Caco-2 (cell line): ENCODE measurements around the gene TANGO2. TPM values are rescaled to one million over a fixed set of nuclear protein-coding genes. Genes with fewer than 3 reads are reported as not detected.

ENCODE experiments used
- BruUV-seq: library from RNA; stranded (reverse); fragments of 400-500 nt; replicated peaks from 2 replicates; lab custom pipeline; 2021; lab: Mats Ljungman, UMichigan
- CTCF ChIA-PET: fragments of 300-600 bp; sonication (Branson Sonifier 250); formaldehyde crosslinking; loops from one replicate; lab custom pipeline; 2022; ENCODE audit warnings: antibody characterized with exemption; lab: Charles Lee
- POLR2A ChIA-PET: fragments of 300-600 bp; sonication (Branson Sonifier 250); formaldehyde crosslinking; loops from one replicate; lab custom pipeline; 2022; ENCODE audit warnings: antibody characterized with exemption; lab: Charles Lee
- DNase-seq, 2 experiments: peaks; one replicate each; pipeline versions ENCODE4 v3.0.0 to v3.0.0-alpha.2; 2020 to 2022
- H3K27me3 ChIP-seq: replicated peaks from 2 replicates; pipeline ENCODE4 v1.6.0; 2011; ENCODE audit warnings: low read length; ENCODE audit not compliant: control insufficient read depth, insufficient read depth
- H3K36me3 ChIP-seq: 2 replicates; pipeline ENCODE4 v1.5.1; 2011; ENCODE audit warnings: low read length; ENCODE audit not compliant: control insufficient read depth, insufficient read depth
- H3K4me1 ChIP-seq: fragments of 250-450 bp; sonication (Bioruptor Pico); 2 replicates; pipeline ENCODE4 v1.5.1; 2020; ENCODE audit warnings: mild to moderate bottlenecking
- H3K4me3 ChIP-seq: 2 replicates; pipeline ENCODE4 v1.5.1; 2011; ENCODE audit warnings: low read depth, mild to moderate bottlenecking, control low read depth, low read length
- H3K9me3 ChIP-seq: fragments of 250-450 bp; sonication (Bioruptor Pico); 2 replicates; pipeline ENCODE4 v1.5.1; 2020; ENCODE audit warnings: mild to moderate bottlenecking, moderate library complexity
- H3K27ac Mint-ChIP-seq: one replicate; pipeline ENCODE4 v1.8.0; 2022; ENCODE audit warnings: mixed read lengths; ENCODE audit not compliant: unreplicated experiment
- H3K27me3 Mint-ChIP-seq: one replicate; pipeline ENCODE4 v1.8.0; 2022; ENCODE audit warnings: mixed read lengths; ENCODE audit not compliant: insufficient read depth, unreplicated experiment
- H3K36me3 Mint-ChIP-seq: one replicate; pipeline ENCODE4 v1.8.0; 2022; ENCODE audit warnings: mild to moderate bottlenecking, mixed read lengths; ENCODE audit not compliant: insufficient read depth, unreplicated experiment
- H3K4me1 Mint-ChIP-seq: one replicate; pipeline ENCODE4 v1.8.0; 2022; ENCODE audit warnings: low read depth, mixed read lengths; ENCODE audit not compliant: unreplicated experiment
- H3K4me3 Mint-ChIP-seq: one replicate; pipeline ENCODE4 v1.8.0; 2022; ENCODE audit warnings: mild to moderate bottlenecking, moderate library complexity, mixed read lengths; ENCODE audit not compliant: unreplicated experiment
- H3K9me3 Mint-ChIP-seq: one replicate; pipeline ENCODE4 v1.8.0; 2022; ENCODE audit warnings: mixed read lengths; ENCODE audit not compliant: unreplicated experiment
- intact Hi-C: fragments of 100-400 bp; cut with micrococcal nuclease; formaldehyde crosslinking; loops from one replicate; pipeline ENCODE4 v1.10.0; 2022; ENCODE audit not compliant: unreplicated experiment
- total RNA-seq: library from RNA; stranded (reverse); gene quantifications from 2 replicates; pipeline ENCODE4 v1.2.3, GENCODE V29; 2022
- TF ChIP-seq, protein P1 (sequence below), 2 experiments: fragments of 200-600 bp in 1 of 2; IDR thresholded peaks; 1 replicate in 1 of 2; 2 replicates in 1 of 2; pipeline versions ENCODE4 v1.5.1 to v1.8.0; 2011 to 2022; ENCODE audit warnings: antibody characterized with exemption in 1 of 2, control low read depth in 1 of 2, inconsistent platforms in 1 of 2, low read depth in 1 of 2, low read length in 1 of 2, mild to moderate bottlenecking in 1 of 2, moderate library complexity in 1 of 2; ENCODE audit not compliant: insufficient read depth in 1 of 2, severe bottlenecking in 1 of 2, unreplicated experiment in 1 of 2

Gene TANGO2
- total RNA-seq, 1 experiment from 2014 or later = 26.6 TPM

DNA sequence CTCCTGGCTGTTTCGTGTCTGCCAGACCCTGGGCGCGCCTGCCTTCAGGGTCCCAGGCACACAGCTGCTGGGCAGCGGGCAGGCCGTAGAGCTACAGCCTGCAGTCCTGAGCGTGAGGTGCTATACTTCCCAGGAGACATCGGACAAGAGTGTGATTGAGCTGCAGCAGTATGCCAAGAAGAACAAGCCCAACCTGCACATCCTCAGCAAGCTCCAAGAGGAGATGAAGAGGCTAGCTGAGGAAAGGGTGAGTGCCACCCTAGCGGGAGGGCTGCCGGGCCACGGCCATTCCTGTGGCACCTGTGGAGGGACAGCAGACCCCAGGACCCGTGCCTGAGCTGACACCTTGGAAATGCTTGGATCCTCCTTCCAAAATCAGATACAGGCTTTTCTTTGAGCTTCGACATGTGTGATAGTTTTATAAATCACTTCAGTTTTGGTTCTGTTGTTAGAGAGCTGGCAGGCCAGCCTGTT lies 87.9 kb downstream of the TANGO2 start:
- no peaks in the 10 kb centered on the region for H3K4me1 ChIP-seq
- CTCF ChIA-PET = no interaction called here
- H3K9me3 ChIP-seq = no peaks in the 10 kb centered on the region
- no peak for DNase-seq
- no peak overlapping the region for H3K4me3 ChIP-seq
- peaks cover 11% of the 10 kb centered on the region for H3K36me3 ChIP-seq
- no peak overlapping the region for H3K4me3 Mint-ChIP-seq
- TF ChIP-seq, protein P1, sequence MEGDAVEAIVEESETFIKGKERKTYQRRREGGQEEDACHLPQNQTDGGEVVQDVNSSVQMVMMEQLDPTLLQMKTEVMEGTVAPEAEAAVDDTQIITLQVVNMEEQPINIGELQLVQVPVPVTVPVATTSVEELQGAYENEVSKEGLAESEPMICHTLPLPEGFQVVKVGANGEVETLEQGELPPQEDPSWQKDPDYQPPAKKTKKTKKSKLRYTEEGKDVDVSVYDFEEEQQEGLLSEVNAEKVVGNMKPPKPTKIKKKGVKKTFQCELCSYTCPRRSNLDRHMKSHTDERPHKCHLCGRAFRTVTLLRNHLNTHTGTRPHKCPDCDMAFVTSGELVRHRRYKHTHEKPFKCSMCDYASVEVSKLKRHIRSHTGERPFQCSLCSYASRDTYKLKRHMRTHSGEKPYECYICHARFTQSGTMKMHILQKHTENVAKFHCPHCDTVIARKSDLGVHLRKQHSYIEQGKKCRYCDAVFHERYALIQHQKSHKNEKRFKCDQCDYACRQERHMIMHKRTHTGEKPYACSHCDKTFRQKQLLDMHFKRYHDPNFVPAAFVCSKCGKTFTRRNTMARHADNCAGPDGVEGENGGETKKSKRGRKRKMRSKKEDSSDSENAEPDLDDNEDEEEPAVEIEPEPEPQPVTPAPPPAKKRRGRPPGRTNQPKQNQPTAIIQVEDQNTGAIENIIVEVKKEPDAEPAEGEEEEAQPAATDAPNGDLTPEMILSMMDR (IDR thresholded peaks at IDR 0.05; ENCODE audit: insufficient read depth in 1 of 2, low read depth in 1 of 2, low read length in 1 of 2, severe bottlenecking in 1 of 2, unreplicated experiment in 1 of 2) = no peak
- H3K27ac Mint-ChIP-seq = no peak overlapping the region
- H3K27me3 ChIP-seq = no peaks in the 10 kb centered on the region
- BruUV-seq = no TSS peak
- no peaks in the 10 kb centered on the region for H3K27me3 Mint-ChIP-seq
- no peaks in the 10 kb centered on the region for H3K4me1 Mint-ChIP-seq
- no peaks in the 10 kb centered on the region for H3K9me3 Mint-ChIP-seq
- peaks cover 90% of the 10 kb centered on the region for H3K36me3 Mint-ChIP-seq
- intact Hi-C loops = no loop called here
- POLR2A ChIA-PET = interaction anchor here (1.1 kb wide), 1 partner anchor 9 kb away, joined by 3 read pairs; the partner anchor contains the start of gene TRMT2A

DNA sequence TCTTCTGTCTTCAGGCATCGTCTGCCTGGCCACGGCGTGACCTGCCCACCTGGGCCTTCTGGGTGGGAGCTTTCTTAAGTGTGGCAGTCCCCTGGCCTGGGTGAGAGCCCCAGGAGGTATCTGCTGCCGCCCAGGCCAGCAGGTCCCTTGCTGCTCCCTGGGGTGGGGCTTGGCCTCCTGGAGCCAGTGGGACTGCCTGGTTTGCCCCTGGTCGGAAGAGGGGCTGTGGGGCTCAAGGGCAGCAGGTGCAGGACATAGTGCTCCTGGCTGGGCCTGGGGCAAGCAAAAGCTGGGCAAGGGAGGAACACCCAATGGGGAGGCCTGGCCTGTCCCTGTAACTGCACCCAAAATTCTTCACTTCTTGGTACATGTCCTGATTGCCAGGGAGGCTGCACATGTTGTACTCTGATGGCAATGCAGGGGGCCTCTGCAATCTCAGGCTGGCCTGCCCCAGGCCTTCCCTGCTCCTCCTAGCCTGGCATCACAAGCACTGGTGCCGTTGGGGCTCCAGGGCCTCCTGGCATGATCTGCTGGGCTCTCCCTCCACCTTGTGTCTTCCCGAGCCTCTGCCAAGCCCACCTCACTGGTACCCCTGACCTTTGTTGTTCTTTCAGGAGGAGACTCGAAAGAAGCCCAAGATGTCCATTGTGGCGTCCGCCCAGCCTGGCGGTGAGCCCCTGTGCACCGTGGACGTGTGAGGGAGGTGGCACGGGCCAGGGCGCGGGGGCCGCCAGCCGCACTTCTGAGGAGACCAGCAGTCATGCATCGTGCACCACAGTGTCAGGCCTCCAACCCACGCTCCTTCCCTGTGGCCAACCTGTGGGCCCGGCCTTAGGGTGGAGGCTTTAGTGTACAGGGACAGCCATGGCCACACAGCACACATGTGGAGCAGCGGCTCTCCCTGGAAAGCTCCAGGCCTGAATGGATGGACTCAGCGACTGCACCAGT lies 88.8 kb downstream of the TANGO2 start:
- H3K27ac Mint-ChIP-seq = no peak overlapping the region
- peaks cover 90% of the 10 kb centered on the region for H3K36me3 Mint-ChIP-seq

More for the DNA sequence above, 88.8 kb downstream of the TANGO2 start:
- TF ChIP-seq, protein P1 (IDR thresholded peaks at IDR 0.05; ENCODE audit: insufficient read depth in 1 of 2, low read depth in 1 of 2, low read length in 1 of 2, severe bottlenecking in 1 of 2, unreplicated experiment in 1 of 2) = no peak
- CTCF ChIA-PET = interaction anchor here (0.6 kb wide), 2 partner anchors 40 to 451 kb away, joined by 4 to 7 read pairs; no protein-coding TSS in a partner anchor
- H3K4me3 Mint-ChIP-seq = no peak overlapping the region
- intact Hi-C loops = loop anchor here (10.0 kb wide), 1 partner anchor 145 kb away; no protein-coding TSS in a partner anchor
- H3K27me3 Mint-ChIP-seq = no peaks in the 10 kb centered on the region
- Histone ChIP-seq H3K27me3 (no peaks in the 10 kb centered on the region), H3K4me1 (no peaks in the 10 kb centered on the region), H3K4me3 (no peak overlapping the region), H3K9me3 (no peaks in the 10 kb centered on the region), H3K36me3 (peaks cover 11% of the 10 kb centered on the region)
- BruUV-seq = no TSS peak
- no peaks in the 10 kb centered on the region for H3K9me3 Mint-ChIP-seq
- peak in 1 of 2 experiments; percentile 28 for DNase-seq
- H3K4me1 Mint-ChIP-seq = no peaks in the 10 kb centered on the region
- POLR2A ChIA-PET = no interaction called here
